H1 (cell line): ENCODE data around the gene MAPRE2. TPM values are rescaled to one million over a fixed set of nuclear protein-coding genes. Genes with fewer than 3 reads are reported as not detected.

Experiments
- CTCF ChIA-PET: fragments of 300-600 bp; sonication (Branson Sonifier 250); formaldehyde crosslinking; loops from one replicate; lab custom pipeline; 2021; ENCODE audit not compliant: partially characterized antibody; lab: Charles Lee
- POLR2A ChIA-PET: fragments of 300-600 bp; sonication (Branson Sonifier 250); formaldehyde crosslinking; loops from one replicate; lab custom pipeline; 2021; ENCODE audit warnings: inconsistent platforms; ENCODE audit not compliant: partially characterized antibody; lab: Charles Lee
- DNase-seq, 2 experiments: peaks; one replicate each; pipeline versions ENCODE4 v3.0.0 to v3.0.0-alpha.2; 2010 to 2022; ENCODE audit warnings: low spot score in 2 of 2, low read depth in 1 of 2, mixed read lengths in 1 of 2
- FAIRE-seq: peaks from 2 replicates; lab custom pipeline; 2011; peaks lifted over from hg19 to GRCh38; lab: Jason Lieb, UNC
- H2AFZ ChIP-seq: 2 replicates; pipeline ENCODE4 v1.8.1; 2012; ENCODE audit warnings: low read length, inconsistent platforms
- H2AK5ac ChIP-seq: 2 replicates; pipeline ENCODE4 v1.6.1; 2013; ENCODE audit warnings: low read depth, low read length
- H2BK120ac ChIP-seq: replicated peaks from 2 replicates; pipeline ENCODE3; 2013; ENCODE audit warnings: low read depth, low read length, inconsistent platforms
- H2BK12ac ChIP-seq: 2 replicates; pipeline ENCODE4 v1.6.1; 2013; ENCODE audit warnings: low read depth, low read length
- H2BK15ac ChIP-seq: 2 replicates; pipeline ENCODE4 v1.6.1; 2013; ENCODE audit warnings: low read length
- H2BK20ac ChIP-seq: 2 replicates; pipeline ENCODE4 v1.6.1; 2013; ENCODE audit warnings: low read length
- H2BK5ac ChIP-seq: 2 replicates; pipeline ENCODE4 v1.6.1; 2013; ENCODE audit warnings: low read depth, low read length
- H3K14ac ChIP-seq: 2 replicates; pipeline ENCODE4 v1.6.1; 2013; ENCODE audit warnings: inconsistent platforms; ENCODE audit not compliant: insufficient read length
- H3K18ac ChIP-seq: 2 replicates; pipeline ENCODE4 v1.6.1; 2013; ENCODE audit warnings: low read length; ENCODE audit errors: extremely low read depth
- H3K23ac ChIP-seq: 2 replicates; pipeline ENCODE4 v1.6.1; 2013; ENCODE audit warnings: inconsistent platforms; ENCODE audit not compliant: insufficient read length
- H3K23me2 ChIP-seq: 2 replicates; pipeline ENCODE4 v1.6.1; 2013; ENCODE audit warnings: low read depth, low read length
- H3K27ac ChIP-seq: 2 replicates; pipeline ENCODE4 v1.6.1; 2011; ENCODE audit warnings: low read depth, low read length, inconsistent platforms
- H3K27me3 ChIP-seq, 4 experiments: replicated peaks in 1 of 4; 1 replicate in 1 of 4; 2 replicates in 3 of 4; pipeline versions ENCODE4 v1.6.1 to v1.8.1; 2011 to 2013; ENCODE audit warnings: low read length in 3 of 4, mild to moderate bottlenecking in 3 of 4, inconsistent platforms in 2 of 4, mixed read lengths in 2 of 4, moderate library complexity in 1 of 4; ENCODE audit not compliant: control insufficient read depth in 3 of 4, insufficient read depth in 3 of 4; ENCODE audit errors: extremely low read depth in 1 of 4
- H3K36me3 ChIP-seq, 4 experiments: 2 replicates each; pipeline versions ENCODE4 v1.6.1 to v1.8.1; 2011 to 2013; ENCODE audit warnings: mild to moderate bottlenecking in 4 of 4, low read length in 3 of 4, moderate library complexity in 2 of 4, control low read depth in 1 of 4, inconsistent platforms in 1 of 4; ENCODE audit not compliant: insufficient read depth in 4 of 4, control insufficient read depth in 2 of 4
- H3K4ac ChIP-seq: replicated peaks from 2 replicates; pipeline ENCODE3; 2013; ENCODE audit warnings: low read length, low read depth, mixed read lengths, inconsistent platforms; ENCODE audit not compliant: insufficient read length
- H3K4me1 ChIP-seq, 4 experiments: replicated peaks in 1 of 4; 1 replicate in 1 of 4; 2 replicates in 3 of 4; pipeline versions ENCODE4 v1.6.1 to v1.8.1; 2011 to 2013; ENCODE audit warnings: low read length in 3 of 4, inconsistent platforms in 2 of 4, mixed read lengths in 1 of 4; ENCODE audit not compliant: insufficient read depth in 4 of 4, control insufficient read depth in 3 of 4
- H3K4me2 ChIP-seq, 2 experiments: 2 replicates each; pipeline versions ENCODE4 v1.6.1 to v1.8.1; 2011 to 2013; ENCODE audit warnings: low read depth in 2 of 2, low read length in 2 of 2, control low read depth in 1 of 2, inconsistent platforms in 1 of 2, mild to moderate bottlenecking in 1 of 2; ENCODE audit not compliant: insufficient read depth in 1 of 2
- H3K4me3 ChIP-seq, 4 experiments: fragments of 200-600, 300-600 bp in 1 of 4; sonication (generic), shearing (Covaris generic), sonication (Bioruptor Twin) in 1 of 4; 2 replicates each; pipeline versions ENCODE4 v1.5.1 to v1.8.1; 2011 to 2016; ENCODE audit warnings: low read length in 4 of 4, low read depth in 3 of 4, control low read depth in 2 of 4, inconsistent platforms in 2 of 4, mild to moderate bottlenecking in 2 of 4, mixed read lengths in 1 of 4, moderate library complexity in 1 of 4; ENCODE audit not compliant: insufficient read depth in 2 of 4; ENCODE audit errors: extremely low read depth in 1 of 4
- H3K56ac ChIP-seq: replicated peaks from 2 replicates; pipeline ENCODE3; 2013; ENCODE audit warnings: low read depth, mild to moderate bottlenecking, mixed read lengths, low read length, inconsistent platforms; ENCODE audit not compliant: insufficient read length
- H3K79me1 ChIP-seq: 2 replicates; pipeline ENCODE4 v1.6.1; 2013; ENCODE audit warnings: low read depth, low read length, control low read depth
- H3K79me2 ChIP-seq, 2 experiments: 2 replicates each; pipeline versions ENCODE4 v1.6.1 to v1.8.1; 2012 to 2013; ENCODE audit warnings: low read length in 2 of 2, mild to moderate bottlenecking in 2 of 2, inconsistent platforms in 1 of 2; ENCODE audit not compliant: insufficient read depth in 2 of 2, control insufficient read depth in 1 of 2
- H3K9ac ChIP-seq, 4 experiments: replicated peaks in 1 of 4; 1 replicate in 1 of 4; 2 replicates in 3 of 4; pipeline versions ENCODE4 v1.6.1 to v1.8.1; 2011 to 2013; ENCODE audit warnings: low read depth in 3 of 4, low read length in 3 of 4, control low read depth in 2 of 4, mild to moderate bottlenecking in 2 of 4, moderate library complexity in 2 of 4, inconsistent platforms in 1 of 4; ENCODE audit errors: extremely low read depth in 1 of 4
- H3K9me3 ChIP-seq, 2 experiments: 2 replicates each; pipeline versions ENCODE4 v1.6.1 to v1.8.1; 2012 to 2013; ENCODE audit warnings: mild to moderate bottlenecking in 2 of 2, moderate library complexity in 2 of 2, control low read depth in 1 of 2, inconsistent platforms in 1 of 2, low read depth in 1 of 2, low read length in 1 of 2, mixed read lengths in 1 of 2; ENCODE audit not compliant: insufficient read depth in 2 of 2
- H4K20me1 ChIP-seq, 2 experiments: replicated peaks in 1 of 2; 2 replicates each; pipeline versions ENCODE3 to v1.8.1; 2011 to 2013; ENCODE audit warnings: inconsistent platforms in 2 of 2, low read length in 2 of 2, mild to moderate bottlenecking in 1 of 2; ENCODE audit not compliant: insufficient read depth in 2 of 2, control insufficient read depth in 1 of 2
- H4K5ac ChIP-seq: 2 replicates; pipeline ENCODE4 v1.6.1; 2013; ENCODE audit warnings: low read length, low read depth, mixed read lengths, inconsistent platforms; ENCODE audit not compliant: insufficient read length
- H4K8ac ChIP-seq: 2 replicates; pipeline ENCODE4 v1.8.0; 2013; ENCODE audit warnings: mild to moderate bottlenecking, moderate library complexity, low read length, inconsistent platforms; ENCODE audit not compliant: insufficient read depth; ENCODE audit errors: extremely low read depth
- H4K91ac ChIP-seq: replicated peaks from 2 replicates; pipeline ENCODE3; 2013; ENCODE audit warnings: low read length, mixed read lengths, inconsistent platforms; ENCODE audit not compliant: insufficient read length
- BRCA1 ChIP-seq: IDR thresholded peaks from 2 replicates; pipeline ENCODE4 v1.6.1; 2012; ENCODE audit warnings: low read depth, low read length, improper control_type of control experiment
- CBX5 ChIP-seq: fragments of 300-800, 300-1000 bp; sonication (generic); IDR thresholded peaks from 2 replicates; pipeline ENCODE4 v1.7.1; 2016; ENCODE audit warnings: antibody characterized with exemption, low read length, low read depth
- CBX8 ChIP-seq: fragments of 300-800, 300-1000 bp; sonication (generic); IDR thresholded peaks from 2 replicates; pipeline ENCODE4 v1.7.1; 2016; ENCODE audit warnings: low read depth, low read length, borderline replicate concordance
- CREB1 ChIP-seq: IDR thresholded peaks from 2 replicates; pipeline ENCODE4 v1.6.1; 2012; ENCODE audit warnings: inconsistent platforms
- CTBP2 ChIP-seq: IDR thresholded peaks from 2 replicates; pipeline ENCODE4 v1.7.0; 2011; ENCODE audit warnings: borderline replicate concordance, mild to moderate bottlenecking, moderate library complexity, mixed read lengths, low read length; ENCODE audit not compliant: insufficient read depth, insufficient read length
- JUN ChIP-seq: IDR thresholded peaks from 2 replicates; pipeline ENCODE4 v1.6.1; 2011; ENCODE audit warnings: low read depth, mild to moderate bottlenecking, improper control_type of control experiment, low read length
- KDM4A ChIP-seq: IDR thresholded peaks from one replicate; pipeline ENCODE4 v1.7.1; 2012; ENCODE audit warnings: low read depth, mild to moderate bottlenecking, moderate library complexity, low read length, inconsistent platforms; ENCODE audit not compliant: severe bottlenecking
- PHF8 ChIP-seq: fragments of 200-600 bp; sonication (generic); conservative IDR thresholded peaks from 2 replicates; pipeline ENCODE4 v1.7.1; 2012; ENCODE audit warnings: low read depth, mild to moderate bottlenecking, inconsistent platforms, low read length, moderate library complexity
- RNF2 ChIP-seq: fragments of 200-900, 300-1000 bp; sonication (generic); IDR thresholded peaks from 2 replicates; pipeline ENCODE4 v1.7.1; 2016; ENCODE audit warnings: borderline replicate concordance, low read depth, mild to moderate bottlenecking, antibody characterized with exemption, low read length; ENCODE audit not compliant: poor library complexity, severe bottlenecking; ENCODE audit errors: missing control alignments
- RXRA ChIP-seq: IDR thresholded peaks from 2 replicates; pipeline ENCODE4 v1.6.1; 2011; ENCODE audit warnings: low read depth, mild to moderate bottlenecking, low read length, moderate library complexity; ENCODE audit not compliant: insufficient read depth
- SIRT6 ChIP-seq: IDR thresholded peaks from one replicate; pipeline ENCODE4 v1.7.1; 2012; ENCODE audit warnings: low read length, inconsistent platforms
- USF2 ChIP-seq: IDR thresholded peaks from 2 replicates; pipeline ENCODE4 v1.6.1; 2011; ENCODE audit warnings: low read length, improper control_type of control experiment
- WGBS, 2 experiments: shearing (Covaris generic) in 1 of 2; methylation state at CpG; one replicate each; pipeline versions ENCODE4 v1.1.6 to v1.1.7; 2013 to 2015; ENCODE audit warnings: low lambda C conversion rate in 2 of 2, mixed read lengths in 2 of 2, inconsistent platforms in 1 of 2, low coverage in 1 of 2, missing lambda C conversion rate in 1 of 2; ENCODE audit not compliant: insufficient replicate concordance in 2 of 2, insufficient coverage in 1 of 2, insufficient read length in 1 of 2; ENCODE audit errors: extremely low coverage in 1 of 2, missing lambda C conversion rate in 1 of 2; 5-methylcytosine and 5-hydroxymethylcytosine counted together
- polyA plus RNA-seq, 7 experiments: library from polyadenylated mRNA; depleted of rRNA in 3 of 7; stranded (reverse) in 5 of 7; unstranded in 2 of 7; fragments of >200 nt in 5 of 7; fragments of 200-250 nt in 2 of 7; gene quantifications; 1 replicate in 5 of 7; 2 replicates in 1 of 7; 4 replicates in 1 of 7; pipeline versions ENCODE4 v1.2.1 to v1.2.3, GENCODE V29; 2011 to 2013; ENCODE audit warnings: missing spikeins in 2 of 7, mixed read lengths in 2 of 7
- total RNA-seq: library from RNA; stranded (reverse); fragmentation: NEBNext Ultra II Directional; extraction: Animal tissue kit (Norgen Biotek cat#: 25700); gene quantifications from 2 replicates; pipeline ENCODE4 v1.2.1, GENCODE V29; 2021

MAPRE2 gene
- total and polyA plus RNA-seq, 2 of the 8 experiments (the other 6 are each of a cell fraction or from before 2014, with no cell fraction given), result 32.6 to 33.1 TPM

GRCh38 chr18:35002120-35002519 lies 39.1 kb upstream of the MAPRE2 start:
- CTCF ChIA-PET, result no interaction called here
- peaks cover 0 to 15% (median 3%) of the 10 kb centered on the region in 4 experiments; a peak in 2 of 7 replicates for H3K4me1 ChIP-seq
- H2BK120ac ChIP-seq, result no peak overlapping the region
- H3K9me3 ChIP-seq, result no peaks in the 10 kb centered on the region
- H3K79me2 ChIP-seq, result no peaks in the 10 kb centered on the region
- WGBS, 2 experiments, result 84% methylated on average over 2 of the region's 2 CpGs; no CpG with 5 or more reads in 1 of the 2 experiments
- POLR2A ChIA-PET, result no interaction called here
- no peak overlapping the region for H2BK15ac ChIP-seq
- no peak overlapping the region for H3K56ac ChIP-seq
- H3K36me3 ChIP-seq, result no peaks in the 10 kb centered on the region
- H2BK5ac ChIP-seq, result no peak overlapping the region
- H3K23me2 ChIP-seq, result no peaks in the 10 kb centered on the region
- no peak for DNase-seq
- no peak overlapping the region for H3K9ac ChIP-seq
- H2AFZ ChIP-seq, result no peak overlapping the region
- no peaks in the 10 kb centered on the region for H3K79me1 ChIP-seq
- H3K14ac ChIP-seq, result no peak overlapping the region
- H3K27me3 ChIP-seq, result no peaks in the 10 kb centered on the region
- H4K91ac ChIP-seq, result no peak overlapping the region
- H4K20me1 ChIP-seq, result no peaks in the 10 kb centered on the region
- H4K5ac ChIP-seq, result no peak overlapping the region
- no peak overlapping the region for H3K4me3 ChIP-seq
- H2BK12ac ChIP-seq, result no peak overlapping the region
- no peak for FAIRE-seq
- TF ChIP-seq CREB1, result no peak
- TF ChIP-seq RXRA, result no peak
- no peak for TF ChIP-seq PHF8
- no peak for TF ChIP-seq CBX5
- TF ChIP-seq BRCA1, result no peak
- TF ChIP-seq CTBP2, result no peak
- TF ChIP-seq SIRT6, result no peak
- TF ChIP-seq CBX8, result no peak
- TF ChIP-seq KDM4A, result no peak
- no peak for TF ChIP-seq RNF2
- no peak for TF ChIP-seq JUN
- no peak for TF ChIP-seq USF2
- TF ChIP-seq, all 59 proteins: peak for 0
- no peak overlapping the region for H4K8ac ChIP-seq
- no peak overlapping the region for H3K4ac ChIP-seq
- no peak overlapping the region for H3K4me2 ChIP-seq
- no peak overlapping the region for H3K23ac ChIP-seq
- no peak overlapping the region for H2BK20ac ChIP-seq
- H2AK5ac ChIP-seq, result no peak overlapping the region
- no peak overlapping the region for H3K27ac ChIP-seq
- H3K18ac ChIP-seq, result no peak overlapping the region
